ENCODE data around the gene SHISAL2A.

GRCh38 chr1:52695627-52696026 lies 62.7 kb downstream of the SHISAL2A start:
- TF ChIP-seq, protein P1, sequence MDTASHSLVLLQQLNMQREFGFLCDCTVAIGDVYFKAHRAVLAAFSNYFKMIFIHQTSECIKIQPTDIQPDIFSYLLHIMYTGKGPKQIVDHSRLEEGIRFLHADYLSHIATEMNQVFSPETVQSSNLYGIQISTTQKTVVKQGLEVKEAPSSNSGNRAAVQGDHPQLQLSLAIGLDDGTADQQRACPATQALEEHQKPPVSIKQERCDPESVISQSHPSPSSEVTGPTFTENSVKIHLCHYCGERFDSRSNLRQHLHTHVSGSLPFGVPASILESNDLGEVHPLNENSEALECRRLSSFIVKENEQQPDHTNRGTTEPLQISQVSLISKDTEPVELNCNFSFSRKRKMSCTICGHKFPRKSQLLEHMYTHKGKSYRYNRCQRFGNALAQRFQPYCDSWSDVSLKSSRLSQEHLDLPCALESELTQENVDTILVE (CRISPR knock-in tag; IDR thresholded peaks at IDR 0.05): no peak
- no peak for TF ChIP-seq KDM5B (CRISPR knock-in tag; IDR thresholded peaks at IDR 0.05; ENCODE audit: borderline replicate concordance)
- TF ChIP-seq ZNF841 (CRISPR knock-in tag; IDR thresholded peaks at IDR 0.05; ENCODE audit: borderline replicate concordance): no peak
- no peak for TF ChIP-seq ZNF567 (CRISPR knock-in tag; IDR thresholded peaks at IDR 0.05; ENCODE audit: borderline replicate concordance)
- TF ChIP-seq IRF2 (CRISPR knock-in tag; IDR thresholded peaks at IDR 0.05): no peak
- TF ChIP-seq, protein P2, sequence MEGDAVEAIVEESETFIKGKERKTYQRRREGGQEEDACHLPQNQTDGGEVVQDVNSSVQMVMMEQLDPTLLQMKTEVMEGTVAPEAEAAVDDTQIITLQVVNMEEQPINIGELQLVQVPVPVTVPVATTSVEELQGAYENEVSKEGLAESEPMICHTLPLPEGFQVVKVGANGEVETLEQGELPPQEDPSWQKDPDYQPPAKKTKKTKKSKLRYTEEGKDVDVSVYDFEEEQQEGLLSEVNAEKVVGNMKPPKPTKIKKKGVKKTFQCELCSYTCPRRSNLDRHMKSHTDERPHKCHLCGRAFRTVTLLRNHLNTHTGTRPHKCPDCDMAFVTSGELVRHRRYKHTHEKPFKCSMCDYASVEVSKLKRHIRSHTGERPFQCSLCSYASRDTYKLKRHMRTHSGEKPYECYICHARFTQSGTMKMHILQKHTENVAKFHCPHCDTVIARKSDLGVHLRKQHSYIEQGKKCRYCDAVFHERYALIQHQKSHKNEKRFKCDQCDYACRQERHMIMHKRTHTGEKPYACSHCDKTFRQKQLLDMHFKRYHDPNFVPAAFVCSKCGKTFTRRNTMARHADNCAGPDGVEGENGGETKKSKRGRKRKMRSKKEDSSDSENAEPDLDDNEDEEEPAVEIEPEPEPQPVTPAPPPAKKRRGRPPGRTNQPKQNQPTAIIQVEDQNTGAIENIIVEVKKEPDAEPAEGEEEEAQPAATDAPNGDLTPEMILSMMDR (CRISPR knock-in tag; IDR thresholded peaks at IDR 0.05): no peak
- TF ChIP-seq ZNF607 (CRISPR knock-in tag; IDR thresholded peaks at IDR 0.05; ENCODE audit: borderline replicate concordance): no peak
- no peak for TF ChIP-seq SETDB1 (CRISPR knock-in tag; IDR thresholded peaks at IDR 0.05; ENCODE audit: borderline replicate concordance)
- TF ChIP-seq GABPA (IDR thresholded peaks at IDR 0.05; ENCODE audit: low read depth, low read length): no peak
- TF ChIP-seq GABPA (CRISPR knock-in tag; IDR thresholded peaks at IDR 0.05; ENCODE audit: low read depth): no peak
- TF ChIP-seq ZBTB34 (CRISPR knock-in tag; IDR thresholded peaks at IDR 0.05): no peak

Data from HepG2 (cell line).